NCI-H524 treated with DMSO at 0.1 percent for 48 hours (cell line): Measurements from ENCODE around the gene MIF4GD.
"Not testable (repeated sequence)": the region's sequence is repeated elsewhere in the genome, so short reads cannot be mapped to it uniquely, and the experiment has no call there.

Experiments
- DNase-seq: peaks from one replicate; lab custom pipeline; 2025; lab: John Stamatoyannopoulos, UW

The MIF4GD gene

GRCh38 chr17:75288770-75289114, 17.7 kb upstream of the MIF4GD start:
- DNase-seq, result peak; percentile 61

- DNase-seq, result no peak
These were observed 17.3 kb upstream of the MIF4GD start for GRCh38 chr17:75288359-75288758.

GRCh38 chr17:75287221-75287620, 16.2 kb upstream of the MIF4GD start:
- no peak for DNase-seq

- no peak for DNase-seq
These were observed 14.1 kb upstream of the MIF4GD start for GRCh38 chr17:75285123-75285522.

GRCh38 chr17:75280189-75280588, 9.2 kb upstream of the MIF4GD start:
- DNase-seq, result not testable (repeated sequence)

- DNase-seq, result no peak
These were observed 6.6 kb upstream of the MIF4GD start for GRCh38 chr17:75277664-75278071.

- DNase-seq, result no peak
These were observed 3.1 kb upstream of the MIF4GD start for GRCh38 chr17:75273977-75274708.

GRCh38 chr17:75272848-75273184, 1.8 kb upstream of the MIF4GD start:
- DNase-seq, result no peak

GRCh38 chr17:75271955-75272847, 1.2 kb upstream of the MIF4GD start:
- peak; percentile 57 for DNase-seq

GRCh38 chr17:75271233-75271954, 363 bp upstream of the MIF4GD start:
- peak; percentile 26 for DNase-seq

- peak; percentile 71 for DNase-seq
These were observed 639 bp downstream of the MIF4GD start for GRCh38 chr17:75270218-75270965.

GRCh38 chr17:75269844-75270217, 1.2 kb downstream of the MIF4GD start:
- DNase-seq, result no peak

- DNase-seq, result no peak
These were observed 3.4 kb downstream of the MIF4GD start for GRCh38 chr17:75267411-75268232.

GRCh38 chr17:75267153-75267410, 3.9 kb downstream of the MIF4GD start:
- DNase-seq, result no peak

GRCh38 chr17:75266316-75267152, 4.5 kb downstream of the MIF4GD start:
- no peak for DNase-seq

GRCh38 chr17:75265614-75266315, 5.3 kb downstream of the MIF4GD start:
- no peak for DNase-seq

- DNase-seq, result no peak
These were observed 8.0 kb downstream of the MIF4GD start for GRCh38 chr17:75263055-75263454.

- DNase-seq, result no peak
These were observed 8.9 kb downstream of the MIF4GD start for GRCh38 chr17:75262112-75262606.

GRCh38 chr17:75261336-75262111, 9.5 kb downstream of the MIF4GD start, which contains the start of the genes GGA3 and MRPS7:
GGA3 (minus strand) TSS chr17:75261606; CDS start chr17:75261587, 19 bp downstream.
MRPS7 (plus strand) TSS chr17:75261879; CDS start chr17:75261901, 22 bp downstream.
- peak; percentile 91 for DNase-seq
